Measurements from ENCODE around the gene LY86. TPM values are rescaled to one million over a fixed set of nuclear protein-coding genes. Genes with fewer than 3 reads are reported as not detected.

LY86 gene
- polyA plus RNA-seq, 1 of the 3 experiments (the other 2 are of a cell fraction): not detected

GRCh38 chr6:6570929-6571671, 17.4 kb upstream of the LY86 start (continued):
- TF ChIP-seq IRF3 (IDR thresholded peaks at IDR 0.05; ENCODE audit: low read depth, low read length) (no peak), NFIC (IDR thresholded peaks at IDR 0.05; ENCODE audit: borderline replicate concordance) (no peak)

- no peak overlapping the region for H3K4me3 ChIP-seq (ENCODE audit: low read depth in 2 of 2, low read length in 1 of 2)
- no peaks in the 10 kb centered on the region for H3K36me3 ChIP-seq (replicated peaks in 1 of 2; ENCODE audit: control insufficient read depth in 1 of 2, insufficient read depth in 2 of 2, low read length in 1 of 2)
- H3K27ac ChIP-seq (ENCODE audit: low read depth in 2 of 2, low read length in 1 of 2): no peak overlapping the region
- no peaks in the 10 kb centered on the region for H3K9me3 ChIP-seq
- ChIA-PET CTCF (interaction anchor here (1.8 kb wide), 1 partner anchor 28 kb away, joined by 6 read pairs; no protein-coding TSS in a partner anchor), POLR2A (no interaction called here)
- H3K27me3 ChIP-seq (ENCODE audit: insufficient read depth): no peaks in the 10 kb centered on the region
- no peaks in the 10 kb centered on the region for H4K20me1 ChIP-seq (ENCODE audit: insufficient read depth)
- no peak for TF ChIP-seq RCOR1 (IDR thresholded peaks at IDR 0.05; ENCODE audit: low read length)
- H3K9ac ChIP-seq: no peak overlapping the region
- H3K79me2 ChIP-seq (ENCODE audit: insufficient read depth): no peaks in the 10 kb centered on the region
- H3K4me2 ChIP-seq: no peak overlapping the region
- no peak for DNase-seq
- H3K9me2 ChIP-seq: no peaks in the 10 kb centered on the region
- 27% methylated on average over 4 of the region's 4 CpGs for WGBS (ENCODE audit: low lambda C conversion rate)
- no peaks in the 10 kb centered on the region for H3F3A ChIP-seq (replicated peaks; ENCODE audit: insufficient read depth)
- no peaks in the 10 kb centered on the region for H3K4me1 ChIP-seq (ENCODE audit: control insufficient read depth in 1 of 2, insufficient read depth in 2 of 2, low read depth in 1 of 2, low read length in 1 of 2)
- no peak overlapping the region for H2AFZ ChIP-seq (ENCODE audit: low read depth)
Measured at GRCh38 chr6:6575143-6575542, 13.4 kb upstream of the LY86 start.

- no peaks in the 10 kb centered on the region for H3K27me3 ChIP-seq (ENCODE audit: insufficient read depth)
- no peak for DNase-seq
- H3K9me3 ChIP-seq: no peaks in the 10 kb centered on the region
- no peak overlapping the region for H2AFZ ChIP-seq (ENCODE audit: low read depth)
- H3K9ac ChIP-seq: no peak overlapping the region
- H3K4me2 ChIP-seq: no peak overlapping the region
- H3K27ac ChIP-seq (ENCODE audit: low read depth in 2 of 2, low read length in 1 of 2): no peak overlapping the region
- no peaks in the 10 kb centered on the region for H3K4me1 ChIP-seq (ENCODE audit: control insufficient read depth in 1 of 2, insufficient read depth in 2 of 2, low read depth in 1 of 2, low read length in 1 of 2)
- H4K20me1 ChIP-seq (ENCODE audit: insufficient read depth): no peaks in the 10 kb centered on the region
- ChIA-PET CTCF (no interaction called here), POLR2A (no interaction called here)
- H3K9me2 ChIP-seq: no peaks in the 10 kb centered on the region
- no peaks in the 10 kb centered on the region for H3K36me3 ChIP-seq (replicated peaks in 1 of 2; ENCODE audit: control insufficient read depth in 1 of 2, insufficient read depth in 2 of 2, low read length in 1 of 2)
- TF ChIP-seq RFX5 (IDR thresholded peaks at IDR 0.05; ENCODE audit: low read length): no peak
- TF ChIP-seq MEF2A (IDR thresholded peaks at IDR 0.05; ENCODE audit: borderline replicate concordance, low read depth): no peak
- H3F3A ChIP-seq (replicated peaks; ENCODE audit: insufficient read depth): no peaks in the 10 kb centered on the region
- 7% methylated on average over 1 of the region's 1 CpG for whole genome bisulfite sequencing (ENCODE audit: low lambda C conversion rate)
- H3K4me3 ChIP-seq (ENCODE audit: low read depth in 2 of 2, low read length in 1 of 2): no peak overlapping the region
- H3K79me2 ChIP-seq (ENCODE audit: insufficient read depth): no peaks in the 10 kb centered on the region
Measured at GRCh38 chr6:6577735-6578134, 10.8 kb upstream of the LY86 start.

GRCh38 chr6:6579281-6579680, 9.2 kb upstream of the LY86 start:
- Histone ChIP-seq H3K9ac (no peak overlapping the region), H3K36me3 (replicated peaks in 1 of 2; ENCODE audit: control insufficient read depth in 1 of 2, insufficient read depth in 2 of 2, low read length in 1 of 2) (no peaks in the 10 kb centered on the region), H2AFZ (ENCODE audit: low read depth) (no peak overlapping the region), H3K27me3 (ENCODE audit: insufficient read depth) (no peaks in the 10 kb centered on the region), H3K4me1 (ENCODE audit: control insufficient read depth in 1 of 2, insufficient read depth in 2 of 2, low read depth in 1 of 2, low read length in 1 of 2) (no peaks in the 10 kb centered on the region), H3F3A (replicated peaks; ENCODE audit: insufficient read depth) (no peaks in the 10 kb centered on the region), H3K9me2 (no peaks in the 10 kb centered on the region), H3K27ac (ENCODE audit: low read depth in 2 of 2, low read length in 1 of 2) (no peak overlapping the region), H3K9me3 (no peaks in the 10 kb centered on the region), H4K20me1 (ENCODE audit: insufficient read depth) (no peaks in the 10 kb centered on the region), H3K79me2 (ENCODE audit: insufficient read depth) (no peaks in the 10 kb centered on the region), H3K4me2 (no peak overlapping the region), H3K4me3 (ENCODE audit: low read depth in 2 of 2, low read length in 1 of 2) (no peak overlapping the region)
- POLR2A ChIA-PET: no interaction called here
- no peak for TF ChIP-seq CHD2 (IDR thresholded peaks at IDR 0.05; ENCODE audit: low read length, partially characterized antibody)
- TF ChIP-seq MEF2A (IDR thresholded peaks at IDR 0.05; ENCODE audit: borderline replicate concordance, low read depth): no peak
- TF ChIP-seq GABPA (IDR thresholded peaks at IDR 0.05; ENCODE audit: low read depth): no peak
- no peak for TF ChIP-seq TEAD4 (IDR thresholded peaks at IDR 0.05; ENCODE audit: borderline replicate concordance, insufficient read depth)
- no peak for TF ChIP-seq POLR2AphosphoS5 (IDR thresholded peaks at IDR 0.05; ENCODE audit: low read depth, low read length)
- no peak for TF ChIP-seq USF1 (IDR thresholded peaks at IDR 0.05; ENCODE audit: borderline replicate concordance, low read depth)
- no peak for TF ChIP-seq EP300 (IDR thresholded peaks at IDR 0.05; ENCODE audit: borderline replicate concordance in 1 of 2, low read depth in 1 of 2, low read length in 1 of 2)
- no peak for DNase-seq
- 0% methylated on average over 1 of the region's 1 CpG for WGBS (ENCODE audit: low lambda C conversion rate)
- CTCF ChIA-PET: interaction anchor here (1.5 kb wide), 1 partner anchor 23 kb away, joined by 4 read pairs; no protein-coding TSS in a partner anchor
